Stomach smooth muscle (tissue), 2 donors: ENCODE data around the gene SMPD4.
"Not testable (repeated sequence)": the region's sequence is repeated elsewhere in the genome, so short reads cannot be mapped to it uniquely, and the experiment has no call there.

ENCODE experiments used
- H3K27ac ChIP-seq: one replicate; pipeline ENCODE4 v1.7.0; 2013; ENCODE audit warnings: mild to moderate bottlenecking, low read length, inconsistent platforms
- H3K27me3 ChIP-seq, 2 donors: one replicate each; pipeline ENCODE4 v1.7.0; 2013; ENCODE audit warnings: low read length in 2 of 2; ENCODE audit not compliant: insufficient read depth in 2 of 2, control insufficient read depth in 1 of 2
- H3K36me3 ChIP-seq, 2 donors: one replicate each; pipeline ENCODE4 v1.7.0; 2013; ENCODE audit warnings: low read length in 2 of 2; ENCODE audit not compliant: control insufficient read depth in 2 of 2, insufficient read depth in 2 of 2
- H3K4me1 ChIP-seq: one replicate; pipeline ENCODE4 v1.7.0; 2013; ENCODE audit warnings: low read length; ENCODE audit not compliant: control insufficient read depth, insufficient read depth
- H3K4me3 ChIP-seq, 2 donors: one replicate each; pipeline ENCODE4 v1.7.0; 2013; ENCODE audit warnings: low read length in 2 of 2
- H3K9ac ChIP-seq, 2 donors: one replicate each; pipeline ENCODE4 v1.7.0; 2013; ENCODE audit warnings: low read length in 2 of 2, mild to moderate bottlenecking in 1 of 2
- H3K9me3 ChIP-seq, 2 donors: one replicate each; pipeline ENCODE4 v1.7.0; 2013; ENCODE audit warnings: low read length in 2 of 2; ENCODE audit not compliant: control insufficient read depth in 2 of 2
- donor health status: healthy.
- donor health status: Pancreatic carcinoma.

The SMPD4 gene

DNA sequence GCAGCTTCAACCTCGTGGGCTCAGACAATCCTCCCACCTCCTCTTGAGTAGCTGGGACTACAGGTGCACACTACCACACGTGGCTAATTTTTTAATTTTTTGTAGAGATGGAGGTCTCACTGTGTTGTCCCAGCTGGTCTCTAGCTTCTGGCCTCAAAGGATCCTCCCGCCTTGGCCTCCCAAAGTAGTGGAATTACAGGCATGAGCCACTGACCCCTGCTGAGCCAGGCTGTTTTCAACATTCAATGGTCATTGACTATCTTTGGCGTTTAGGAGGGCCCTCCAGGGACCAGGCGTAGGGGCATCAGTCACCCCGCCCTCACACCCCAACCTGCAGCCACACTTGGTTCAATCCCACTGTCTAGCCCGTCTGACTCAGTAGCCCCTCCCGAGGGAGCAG, 5.9 kb upstream of the SMPD4 start:
- H3K27ac ChIP-seq = no peak overlapping the region
- H3K4me3 ChIP-seq = no peak overlapping the region
- no peaks in the 10 kb centered on the region for H3K27me3 ChIP-seq
- peaks cover 14% of the 10 kb centered on the region for H3K4me1 ChIP-seq
- H3K9ac ChIP-seq = no peak overlapping the region
- H3K9me3 ChIP-seq = no peaks in the 10 kb centered on the region
- peaks cover 0 to 5% of the 10 kb centered on the region in 2 donors for H3K36me3 ChIP-seq

DNA sequence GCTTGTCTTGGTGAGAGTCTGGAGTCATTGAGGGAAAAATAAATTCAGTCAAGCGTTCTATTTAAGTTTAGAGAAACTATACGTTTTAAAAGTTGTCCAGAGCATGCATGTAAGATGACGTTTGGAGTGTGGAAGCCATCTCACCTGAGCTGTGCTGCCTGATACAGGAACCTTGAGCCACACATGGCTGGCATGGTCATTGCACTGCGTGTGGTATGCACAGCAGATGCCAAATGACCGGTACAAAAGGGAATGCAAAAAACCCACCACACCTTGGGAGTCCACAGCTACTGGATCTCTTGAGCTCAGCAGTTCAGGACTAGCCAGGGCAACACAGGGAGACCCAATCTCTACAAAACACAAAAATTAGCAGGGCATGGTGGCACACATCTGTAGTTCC, 5.0 kb upstream of the SMPD4 start:
- Histone ChIP-seq H3K9ac (no peak overlapping the region), H3K27ac (no peak overlapping the region), H3K27me3 (no peaks in the 10 kb centered on the region), H3K4me1 (peaks cover 14% of the 10 kb centered on the region), H3K36me3 (peaks cover 0 to 5% of the 10 kb centered on the region in 2 donors), H3K4me3 (no peak overlapping the region), H3K9me3 (no peaks in the 10 kb centered on the region)

DNA sequence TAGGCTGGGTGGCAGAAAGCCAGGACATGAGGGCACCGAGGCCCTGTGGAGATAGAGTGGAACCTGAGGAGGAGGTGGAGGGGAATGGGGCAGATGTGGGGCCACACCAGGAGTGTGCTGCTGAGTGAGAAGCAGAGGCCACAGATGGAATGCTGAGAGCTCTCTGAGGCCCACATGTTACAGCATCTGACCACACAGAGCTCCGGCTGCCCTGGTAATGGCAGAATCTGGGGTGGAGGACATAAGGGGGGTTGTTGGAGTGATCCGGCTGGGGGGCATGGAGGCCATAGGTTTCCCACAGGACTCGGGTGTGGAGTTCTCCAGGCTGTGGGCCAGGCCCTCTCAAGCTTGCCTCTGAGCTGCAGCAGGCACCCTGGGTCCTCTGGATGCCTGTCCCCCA, 4.5 kb upstream of the SMPD4 start:
- Histone ChIP-seq H3K27ac (no peak overlapping the region), H3K4me3 (no peak overlapping the region), H3K36me3 (peaks cover 0 to 5% of the 10 kb centered on the region in 2 donors), H3K27me3 (no peaks in the 10 kb centered on the region), H3K9ac (no peak overlapping the region), H3K9me3 (no peaks in the 10 kb centered on the region), H3K4me1 (peaks cover 14% of the 10 kb centered on the region)

DNA sequence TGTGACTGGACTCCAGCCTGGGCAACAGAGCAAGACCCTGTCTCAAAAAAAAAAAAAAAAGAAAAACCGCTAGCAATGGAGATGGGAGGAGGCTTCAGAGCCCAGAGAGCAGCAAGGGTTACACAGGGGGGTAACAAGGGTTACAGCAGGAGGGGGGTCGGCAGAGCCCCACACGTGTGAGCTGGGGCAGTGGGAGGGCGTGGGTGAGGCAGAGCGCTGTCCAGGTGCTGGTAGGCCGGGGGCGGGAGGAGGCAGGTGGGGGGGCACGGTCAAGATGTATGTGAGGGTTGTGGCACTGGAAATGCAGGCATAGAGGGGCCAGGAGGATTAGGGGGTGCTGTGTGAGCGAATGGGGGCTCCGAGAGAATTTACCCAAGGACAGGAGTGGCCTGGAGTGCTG, 4.0 kb upstream of the SMPD4 start:
- Histone ChIP-seq H3K27me3 (no peaks in the 10 kb centered on the region), H3K36me3 (peaks cover 0 to 5% of the 10 kb centered on the region in 2 donors), H3K27ac (no peak overlapping the region), H3K4me1 (peaks cover 18% of the 10 kb centered on the region), H3K4me3 (no peak overlapping the region), H3K9me3 (no peaks in the 10 kb centered on the region), H3K9ac (no peak overlapping the region)

DNA sequence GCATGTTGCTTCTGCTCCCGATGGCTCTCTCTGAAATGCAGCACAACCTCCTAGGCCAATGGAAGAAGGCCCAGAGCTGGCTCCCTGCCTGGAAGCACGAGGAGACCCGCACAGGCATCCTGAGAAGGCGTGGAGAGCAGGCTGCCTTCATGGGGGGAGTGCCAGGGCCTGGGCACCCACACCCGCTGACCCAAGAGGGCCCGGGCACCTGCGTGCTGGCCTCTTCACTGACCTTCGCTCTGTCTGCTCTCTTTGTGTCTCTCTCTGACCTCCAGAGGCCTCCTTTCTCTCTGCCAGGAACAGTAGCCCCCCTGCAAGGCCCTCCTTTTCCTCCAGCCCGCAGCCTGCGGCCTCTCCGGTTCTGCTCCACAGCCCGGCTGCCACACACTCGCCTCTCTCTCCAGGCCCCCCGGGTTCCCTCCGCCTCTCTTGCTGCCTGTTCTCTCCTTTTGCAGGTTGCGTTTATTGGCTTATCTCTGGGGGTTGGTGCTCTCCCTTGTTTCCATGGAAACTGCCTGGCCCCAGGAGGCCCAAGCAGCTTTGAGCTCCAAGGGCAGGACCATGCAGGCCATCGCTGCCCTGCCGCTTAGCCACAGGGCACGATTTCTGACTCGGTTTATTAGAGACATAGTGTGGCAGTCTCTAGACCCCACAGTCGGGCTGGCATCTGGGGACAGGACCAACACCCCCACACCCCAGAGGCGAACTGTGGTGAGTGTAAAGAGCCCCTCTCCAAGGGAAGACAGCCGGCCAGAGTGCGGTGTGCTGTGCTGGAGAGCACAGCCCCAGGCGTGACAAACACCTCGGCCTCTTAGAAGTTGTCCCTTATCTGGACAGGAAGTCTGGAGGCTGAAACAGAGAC, 2.3 kb upstream of the SMPD4 start:
- Histone ChIP-seq H3K4me1 (peaks cover 18% of the 10 kb centered on the region), H3K27me3 (no peaks in the 10 kb centered on the region), H3K9me3 (no peaks in the 10 kb centered on the region), H3K36me3 (peaks cover 0 to 5% of the 10 kb centered on the region in 2 donors), H3K4me3 (peak overlapping the region in 1 of 2 donors; percentile 76), H3K27ac (peak overlapping the region; percentile 24), H3K9ac (peak overlapping the region; percentile 59 to 69)

DNA sequence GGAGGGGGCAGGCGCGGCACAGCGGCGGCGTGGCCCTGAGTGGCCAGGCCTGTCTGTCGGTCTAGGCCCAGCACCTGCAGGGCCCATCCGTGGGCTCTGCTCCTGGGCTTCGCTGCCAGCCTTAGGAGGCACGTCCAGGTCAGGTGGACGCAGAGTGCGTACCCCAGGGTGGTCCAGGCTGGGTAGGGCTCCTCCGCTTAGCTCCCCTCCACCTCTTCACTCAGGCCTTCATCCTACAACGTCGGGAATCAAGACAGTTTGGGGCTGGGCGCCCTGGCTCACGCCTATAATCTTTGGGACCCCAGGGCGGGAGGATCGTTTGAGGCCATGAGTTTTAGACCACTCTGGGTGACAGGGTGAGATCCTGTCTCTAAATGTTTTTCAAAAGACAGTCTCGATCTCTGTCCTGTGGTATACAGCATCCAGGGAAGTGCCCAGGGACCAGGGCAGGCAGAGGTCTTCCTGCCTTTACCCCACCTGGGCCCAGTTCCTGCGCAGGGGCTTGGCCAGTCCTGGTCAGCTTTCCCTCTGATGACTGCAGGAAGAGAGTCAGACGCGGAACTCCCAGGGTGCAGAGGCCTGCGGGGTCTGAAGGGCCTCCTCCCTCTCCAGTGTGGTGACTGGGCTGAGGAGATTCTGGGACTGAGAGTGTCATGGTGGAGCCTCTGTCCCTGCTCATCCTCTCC, 1.6 kb upstream of the SMPD4 start:
- H3K9me3 ChIP-seq, H3K27me3 ChIP-seq, H3K36me3 ChIP-seq: not testable (repeated sequence)
- Histone ChIP-seq H3K9ac (peak overlapping the region; percentile 59 to 69), H3K4me1 (peaks cover 18% of the 10 kb centered on the region), H3K27ac (peak overlapping the region; percentile 24), H3K4me3 (peak overlapping the region; percentile 50 to 76)

DNA sequence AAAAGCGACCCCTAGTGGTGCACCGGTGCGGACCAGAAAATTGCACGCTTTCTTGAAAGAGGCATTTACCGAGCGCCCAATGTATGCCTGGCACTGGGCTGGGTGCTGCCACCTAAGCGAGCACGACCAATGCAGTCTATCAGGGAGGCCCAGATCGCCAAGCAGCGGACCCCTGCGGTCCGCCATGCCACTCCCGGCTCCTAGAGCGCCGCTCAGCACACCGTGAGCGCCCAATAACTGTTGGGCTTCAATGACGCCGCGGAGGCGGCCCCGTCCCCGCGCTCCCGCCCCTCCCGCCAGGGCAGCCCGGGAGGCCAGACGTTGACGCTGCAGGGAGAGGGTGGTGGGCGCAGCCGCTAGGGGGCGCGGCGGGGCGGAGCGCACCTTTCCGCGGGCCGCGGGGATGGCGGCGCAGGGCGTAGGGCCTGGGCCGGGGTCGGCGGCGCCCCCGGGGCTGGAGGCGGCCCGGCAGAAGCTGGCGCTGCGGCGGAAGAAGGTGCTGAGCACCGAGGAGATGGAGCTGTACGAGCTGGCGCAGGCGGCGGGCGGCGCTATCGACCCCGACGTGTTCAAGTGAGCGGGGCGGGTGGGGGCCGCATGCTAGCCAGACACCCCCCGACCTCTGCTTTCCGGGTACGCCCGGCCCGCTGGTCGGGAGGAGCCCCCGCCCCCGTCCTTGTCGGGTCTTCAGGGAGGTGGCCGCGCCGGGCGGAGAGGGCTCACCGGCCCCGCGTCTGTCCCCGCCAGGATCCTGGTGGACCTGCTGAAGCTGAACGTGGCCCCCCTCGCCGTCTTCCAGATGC, 679 bp upstream of the SMPD4 start, which contains the start of gene MZT2B:
TSS of gene MZT2B (plus strand) at position 383 of the 803 bp plus-strand sequence. CDS start at position 404, 21 bp downstream.
- Histone ChIP-seq H3K9ac (peak within 1 kb of the TSS; percentile 80 to 92), H3K4me1 (peaks cover 18% of the 10 kb centered on the region), H3K4me3 (peak within 1 kb of the TSS; percentile 91 to 98), H3K27ac (peak within 1 kb of the TSS; percentile 70)
- H3K9me3 ChIP-seq, H3K27me3 ChIP-seq, H3K36me3 ChIP-seq: not testable (repeated sequence)

DNA sequence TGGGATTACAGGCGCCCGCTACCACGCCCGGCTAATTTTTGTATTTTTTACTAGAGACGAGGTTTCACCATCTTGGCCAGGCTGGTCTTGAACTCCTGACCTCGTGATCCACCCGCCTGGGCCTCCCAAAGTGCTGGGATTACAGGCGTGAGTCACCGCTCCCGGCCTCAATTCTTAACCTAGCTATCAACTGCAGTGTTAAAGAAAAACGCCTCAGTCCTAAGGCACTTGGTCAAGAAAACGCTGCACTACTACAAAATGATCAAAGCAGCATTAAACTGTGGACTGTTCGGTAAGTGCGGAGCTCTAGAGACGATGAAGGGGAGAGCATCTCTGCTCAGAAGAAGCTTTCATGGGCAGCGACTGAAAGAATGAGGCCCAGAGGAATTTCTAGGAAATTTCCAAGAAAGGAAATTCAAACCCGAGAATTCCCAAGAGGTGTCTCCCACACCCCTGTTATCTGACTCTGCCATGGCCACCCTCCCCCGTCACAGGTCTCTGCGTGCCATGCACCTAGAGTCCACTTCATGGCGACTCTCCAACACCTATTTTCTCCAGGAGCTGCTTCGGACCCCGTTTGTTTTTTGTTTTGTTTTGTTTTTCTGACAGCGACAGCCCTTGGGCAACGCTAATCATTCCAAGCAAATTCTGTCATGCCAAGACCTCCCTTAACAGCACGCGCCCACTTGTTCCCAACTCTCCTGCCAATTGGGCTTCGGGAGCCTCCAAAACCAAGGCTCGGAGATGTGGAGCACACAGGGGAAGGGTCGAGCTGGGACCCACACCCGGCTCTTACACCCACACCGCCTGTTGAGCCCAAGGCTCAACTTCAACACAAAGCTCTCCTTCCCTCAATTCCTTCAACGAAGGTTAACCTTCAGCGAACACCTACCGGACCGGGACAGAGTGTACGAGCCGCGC, 738 bp downstream of the SMPD4 start:
- H3K36me3 ChIP-seq, H3K27me3 ChIP-seq, H3K9me3 ChIP-seq: not testable (repeated sequence)
- Histone ChIP-seq H3K4me1 (peaks cover 18% of the 10 kb centered on the region), H3K27ac (peak overlapping the region; percentile 70), H3K9ac (peak overlapping the region; percentile 80 to 92), H3K4me3 (peak overlapping the region; percentile 91 to 98)

DNA sequence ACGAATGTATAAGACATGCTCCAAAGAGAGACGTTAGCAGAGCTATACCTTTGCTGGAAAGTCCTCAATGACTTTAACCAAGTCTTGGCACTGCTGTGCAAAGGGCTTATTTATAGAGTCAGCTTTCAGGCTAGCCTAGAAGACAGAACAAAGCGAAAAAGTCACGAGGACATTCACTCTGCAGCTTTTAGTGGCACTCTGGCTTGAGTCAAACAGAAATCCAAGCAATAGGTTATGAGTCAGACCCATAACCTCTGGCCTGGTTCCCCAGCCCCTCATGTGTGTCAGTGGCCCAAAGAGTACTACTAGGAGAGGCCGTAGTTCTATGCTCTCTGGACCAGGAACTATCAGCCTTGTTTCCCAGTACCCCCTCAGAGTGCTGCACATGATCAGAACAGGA, 6.5 kb downstream of the SMPD4 start:
- not testable (repeated sequence) for H3K27me3 ChIP-seq, H3K27ac ChIP-seq, H3K4me1 ChIP-seq, H3K4me3 ChIP-seq, H3K9me3 ChIP-seq, H3K9ac ChIP-seq
- peaks cover 4 to 22% of the 10 kb centered on the region in 2 donors for H3K36me3 ChIP-seq

DNA sequence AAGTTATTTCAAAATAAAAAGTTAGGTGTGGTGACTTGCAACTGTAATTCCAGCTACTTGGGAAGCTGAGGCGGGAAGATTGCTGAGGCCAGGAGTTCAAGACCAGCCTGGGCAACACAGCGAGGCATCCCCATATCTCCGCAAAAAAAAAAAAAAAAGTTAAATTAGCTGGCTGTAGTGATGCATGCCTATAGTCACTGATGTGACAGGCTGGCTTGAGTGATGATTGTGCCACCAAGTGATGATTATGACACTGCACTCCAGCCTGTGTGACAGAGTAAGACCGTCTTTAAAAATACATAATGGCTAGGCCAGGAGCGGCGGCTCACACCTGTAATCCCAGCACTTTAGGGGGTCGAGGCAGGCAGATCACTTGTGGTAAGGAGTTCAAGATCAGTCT, 11.5 kb downstream of the SMPD4 start:
- H3K4me1 ChIP-seq = no peaks in the 10 kb centered on the region
- H3K9me3 ChIP-seq = no peaks in the 10 kb centered on the region
- H3K27ac ChIP-seq = no peak overlapping the region
- no peak overlapping the region for H3K9ac ChIP-seq
- peaks cover 11 to 27% of the 10 kb centered on the region in 2 donors for H3K36me3 ChIP-seq
- H3K4me3 ChIP-seq = no peak overlapping the region
- H3K27me3 ChIP-seq = no peaks in the 10 kb centered on the region
